OCI-LY3 (cell line): ENCODE data around the gene FAM13A.

Experiments
- H2AFZ ChIP-seq: fragments of 200-600, 300-600 bp; shearing (Covaris generic); 2 replicates; pipeline ENCODE4 v1.6.0; 2014; ENCODE audit warnings: antibody characterized with exemption, low read depth, low read length
- H3K27ac ChIP-seq: fragments of 200-600, 300-600 bp; sonication (generic); 2 replicates; pipeline ENCODE4 v1.5.1; 2014; ENCODE audit warnings: mild to moderate bottlenecking, low read length, moderate library complexity, mixed read lengths
- H3K27me3 ChIP-seq: fragments of 200-600, 300-600 bp; sonication (generic); 2 replicates; pipeline ENCODE4 v1.6.1; 2014; ENCODE audit warnings: low read depth, low read length, mixed read lengths
- H3K36me3 ChIP-seq: fragments of 200-600, 300-600 bp; sonication (generic); replicated peaks from 2 replicates; pipeline ENCODE3; 2014; ENCODE audit warnings: low read depth, low read length, mixed read lengths
- H3K4me1 ChIP-seq: fragments of 300-600, 200-600 bp; sonication (generic); 2 replicates; pipeline ENCODE4 v1.6.1; 2014; ENCODE audit warnings: low read length, mixed read lengths
- H3K4me2 ChIP-seq: fragments of 200-600, 300-600 bp; sonication (generic); 2 replicates; pipeline ENCODE4 v1.6.1; 2014; ENCODE audit warnings: low read length, mixed read lengths
- H3K4me3 ChIP-seq: fragments of 300-600, 200-600 bp; sonication (generic); 2 replicates; pipeline ENCODE4 v1.5.1; 2014; ENCODE audit warnings: antibody characterized with exemption, mild to moderate bottlenecking, low read length, moderate library complexity
- H3K79me2 ChIP-seq: fragments of 300-600, 200-600 bp; shearing (Covaris generic); 2 replicates; pipeline ENCODE4 v1.6.1; 2014; ENCODE audit warnings: mild to moderate bottlenecking, low read length, mixed read lengths
- H3K9ac ChIP-seq: fragments of 300-600, 200-600 bp; shearing (Covaris generic); 2 replicates; pipeline ENCODE4 v1.6.0; 2014; ENCODE audit warnings: mild to moderate bottlenecking, low read length, moderate library complexity
- H3K9me3 ChIP-seq: fragments of 200-600, 300-600 bp; shearing (Covaris generic); 2 replicates; pipeline ENCODE4 v1.6.1; 2014; ENCODE audit warnings: low read length, mixed read lengths; ENCODE audit not compliant: insufficient read depth
- H4K20me1 ChIP-seq: fragments of 200-600, 300-600 bp; sonication (generic); 2 replicates; pipeline ENCODE4 v1.6.1; 2016; ENCODE audit warnings: low read length, mixed read lengths; ENCODE audit not compliant: insufficient read depth
- EZH2phosphoT487 ChIP-seq: fragments of 200-600 bp; shearing (Covaris generic); IDR thresholded peaks from 2 replicates; pipeline ENCODE4 v1.6.1; 2018; ENCODE audit warnings: antibody characterized with exemption, mixed run types, low read depth
- TF ChIP-seq, protein P1 (sequence below): fragments of 200-600, 300-600 bp; sonication (generic); IDR thresholded peaks from 2 replicates; pipeline ENCODE4 v1.5.1; 2014; ENCODE audit warnings: antibody characterized with exemption, low read length, low read depth

Gene FAM13A

GRCh38 chr4:88826771-88827170 is 230.2 kb downstream of the FAM13A start:
- H3K9ac ChIP-seq = no peak overlapping the region
- no peaks in the 10 kb centered on the region for H3K79me2 ChIP-seq
- H3K4me3 ChIP-seq = no peak overlapping the region
- H3K9me3 ChIP-seq = no peaks in the 10 kb centered on the region
- H2AFZ ChIP-seq = no peak overlapping the region
- H3K4me2 ChIP-seq = no peak overlapping the region
- no peaks in the 10 kb centered on the region for H3K27me3 ChIP-seq
- H3K4me1 ChIP-seq = peaks cover 17% of the 10 kb centered on the region
- TF ChIP-seq, protein P1, sequence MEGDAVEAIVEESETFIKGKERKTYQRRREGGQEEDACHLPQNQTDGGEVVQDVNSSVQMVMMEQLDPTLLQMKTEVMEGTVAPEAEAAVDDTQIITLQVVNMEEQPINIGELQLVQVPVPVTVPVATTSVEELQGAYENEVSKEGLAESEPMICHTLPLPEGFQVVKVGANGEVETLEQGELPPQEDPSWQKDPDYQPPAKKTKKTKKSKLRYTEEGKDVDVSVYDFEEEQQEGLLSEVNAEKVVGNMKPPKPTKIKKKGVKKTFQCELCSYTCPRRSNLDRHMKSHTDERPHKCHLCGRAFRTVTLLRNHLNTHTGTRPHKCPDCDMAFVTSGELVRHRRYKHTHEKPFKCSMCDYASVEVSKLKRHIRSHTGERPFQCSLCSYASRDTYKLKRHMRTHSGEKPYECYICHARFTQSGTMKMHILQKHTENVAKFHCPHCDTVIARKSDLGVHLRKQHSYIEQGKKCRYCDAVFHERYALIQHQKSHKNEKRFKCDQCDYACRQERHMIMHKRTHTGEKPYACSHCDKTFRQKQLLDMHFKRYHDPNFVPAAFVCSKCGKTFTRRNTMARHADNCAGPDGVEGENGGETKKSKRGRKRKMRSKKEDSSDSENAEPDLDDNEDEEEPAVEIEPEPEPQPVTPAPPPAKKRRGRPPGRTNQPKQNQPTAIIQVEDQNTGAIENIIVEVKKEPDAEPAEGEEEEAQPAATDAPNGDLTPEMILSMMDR = no peak
- no peak for TF ChIP-seq EZH2phosphoT487
- H4K20me1 ChIP-seq = no peaks in the 10 kb centered on the region
- no peak overlapping the region for H3K27ac ChIP-seq
- H3K36me3 ChIP-seq = no peaks in the 10 kb centered on the region

- no peak overlapping the region for H2AFZ ChIP-seq
- peaks cover 17% of the 10 kb centered on the region for H3K4me1 ChIP-seq
- no peaks in the 10 kb centered on the region for H3K9me3 ChIP-seq
- H3K4me3 ChIP-seq = no peak overlapping the region
- no peak overlapping the region for H3K4me2 ChIP-seq
- TF ChIP-seq, protein P1 = no peak
- TF ChIP-seq EZH2phosphoT487 = no peak
- no peak overlapping the region for H3K27ac ChIP-seq
- H3K36me3 ChIP-seq = no peaks in the 10 kb centered on the region
- H3K27me3 ChIP-seq = no peaks in the 10 kb centered on the region
- no peaks in the 10 kb centered on the region for H3K79me2 ChIP-seq
- H4K20me1 ChIP-seq = no peaks in the 10 kb centered on the region
- no peak overlapping the region for H3K9ac ChIP-seq
These were observed 231.1 kb downstream of the FAM13A start for GRCh38 chr4:88825931-88826330.

GRCh38 chr4:88823058-88823919 is 233.7 kb downstream of the FAM13A start:
- no peaks in the 10 kb centered on the region for H3K79me2 ChIP-seq
- H3K9ac ChIP-seq = peak overlapping the region; percentile 16
- H3K4me3 ChIP-seq = peak overlapping the region; percentile 68
- H3K4me1 ChIP-seq = peaks cover 32% of the 10 kb centered on the region
- no peaks in the 10 kb centered on the region for H4K20me1 ChIP-seq
- peak overlapping the region; percentile 70 for H3K4me2 ChIP-seq
- H3K9me3 ChIP-seq = no peaks in the 10 kb centered on the region
- peak overlapping the region; percentile 78 for H2AFZ ChIP-seq
- no peak for TF ChIP-seq EZH2phosphoT487
- no peaks in the 10 kb centered on the region for H3K27me3 ChIP-seq
- no peak overlapping the region for H3K27ac ChIP-seq
- no peaks in the 10 kb centered on the region for H3K36me3 ChIP-seq

- Histone ChIP-seq H3K27ac (no peak overlapping the region), H4K20me1 (no peaks in the 10 kb centered on the region), H3K9me3 (no peaks in the 10 kb centered on the region), H3K4me3 (no peak overlapping the region), H3K79me2 (no peaks in the 10 kb centered on the region), H3K27me3 (no peaks in the 10 kb centered on the region), H3K36me3 (no peaks in the 10 kb centered on the region), H3K4me1 (peaks cover 32% of the 10 kb centered on the region), H3K4me2 (peak overlapping the region; percentile 70; the same call in 1 of the 2 replicates), H2AFZ (no peak overlapping the region), H3K9ac (no peak overlapping the region)
- TF ChIP-seq, protein P1 = no peak
- no peak for TF ChIP-seq EZH2phosphoT487
These were observed 234.8 kb downstream of the FAM13A start for GRCh38 chr4:88822034-88822789.
